Activated CD4-positive, alpha-beta T cell treated with anti-CD3 and anti-CD28 coated beads, Interleukin-2, Interleukin-4, amounts not matched to agents 100 ng/mL and 50 ng/mL, durations not matched to agents 16 hours and 8 hours (primary cell): Measurements from ENCODE around the gene THRB.

ENCODE experiments used
- DNase-seq: peaks from one replicate; pipeline ENCODE4 v3.0.0-alpha.2; 2020; ENCODE audit warnings: low spot score

The THRB gene

GRCh38 chr3:24351779-24352469, 142.7 kb downstream of the THRB start:
- no peak for DNase-seq

DNA sequence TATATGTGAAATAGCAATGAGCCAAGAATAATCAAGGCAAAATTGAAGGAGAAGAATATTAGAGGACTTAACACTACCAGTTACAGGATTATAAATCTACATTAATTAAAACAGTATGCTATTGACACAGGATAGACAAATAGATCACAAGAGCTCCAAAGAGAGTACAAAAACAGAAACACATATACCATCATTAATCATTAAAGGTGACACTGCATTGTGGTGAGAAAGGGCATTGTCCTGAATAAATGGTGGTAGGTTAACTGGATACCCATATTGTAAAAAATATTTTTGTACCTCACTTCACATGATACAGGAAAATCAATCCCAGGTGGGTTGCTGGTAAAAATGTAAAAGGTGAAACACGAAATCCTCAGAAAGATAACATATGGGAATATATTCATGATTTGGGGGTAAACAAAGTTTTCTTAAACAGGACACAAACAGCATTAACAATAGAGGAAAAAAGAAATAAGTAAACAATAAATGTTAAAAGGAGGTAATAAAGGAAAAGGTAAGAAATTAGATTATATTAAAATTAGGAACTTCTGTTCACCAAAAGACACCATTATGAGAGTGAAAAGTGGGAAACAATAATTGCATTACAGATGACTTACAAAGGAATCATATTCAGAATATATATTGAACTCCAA, 145.2 kb downstream of the THRB start:
- DNase-seq = no peak

- no peak for DNase-seq
Measured at GRCh38 chr3:24348348-24348747, 146.3 kb downstream of the THRB start.

DNA sequence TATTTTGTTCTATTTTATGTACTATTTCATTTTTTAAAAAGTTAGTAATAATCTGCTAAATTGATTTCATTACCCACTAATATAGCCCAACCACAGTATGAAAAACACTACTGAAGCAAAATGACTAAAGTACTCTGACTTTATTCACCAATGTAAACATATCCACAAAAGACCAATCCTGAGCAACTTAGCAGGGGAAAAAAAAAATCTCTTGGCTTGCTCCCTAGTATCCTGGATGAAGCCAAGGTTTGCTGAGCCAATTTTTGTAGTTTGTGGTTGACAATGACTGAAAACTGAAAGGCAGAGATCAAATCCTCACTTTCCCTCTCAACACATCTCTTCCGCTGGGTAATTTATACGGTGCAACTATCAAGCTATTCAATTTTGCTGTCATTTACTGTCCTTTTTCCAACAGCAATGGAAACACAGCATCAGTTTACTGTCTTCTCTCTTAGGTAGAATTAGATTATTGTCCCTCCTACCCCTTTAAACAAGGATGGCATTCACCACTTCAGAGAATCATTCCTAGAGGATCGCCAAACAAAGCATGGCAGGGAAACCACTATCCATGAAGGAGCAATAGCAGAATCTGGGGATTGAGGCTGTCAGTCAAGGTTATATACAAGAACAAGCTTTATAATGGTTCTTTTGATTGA, 149.7 kb downstream of the THRB start:
- DNase-seq = no peak

GRCh38 chr3:24343084-24343783, 151.4 kb downstream of the THRB start:
- DNase-seq = no peak

GRCh38 chr3:24342275-24342674, 152.4 kb downstream of the THRB start:
- DNase-seq = no peak

DNA sequence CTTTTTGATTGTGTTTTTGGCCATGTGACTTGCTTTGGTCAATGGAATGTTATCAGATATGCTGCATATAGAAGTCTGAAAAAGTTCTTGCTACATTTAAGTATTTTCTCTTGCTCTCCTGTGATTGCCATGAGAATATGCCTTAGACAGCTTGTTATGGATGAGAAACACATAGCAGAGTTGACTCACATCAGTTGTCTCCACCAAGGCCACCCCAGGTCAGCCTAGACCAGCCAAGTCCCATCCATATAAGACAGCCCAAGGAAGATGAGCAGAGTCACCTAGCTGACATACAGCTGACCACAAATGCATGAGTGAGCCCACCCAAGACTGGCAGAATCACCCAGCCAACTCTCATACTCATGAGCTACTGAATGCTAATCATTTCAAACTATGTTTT, 153.0 kb downstream of the THRB start:
- DNase-seq = no peak

- DNase-seq = no peak
Measured at GRCh38 chr3:24340966-24341365, 153.7 kb downstream of the THRB start.

DNA sequence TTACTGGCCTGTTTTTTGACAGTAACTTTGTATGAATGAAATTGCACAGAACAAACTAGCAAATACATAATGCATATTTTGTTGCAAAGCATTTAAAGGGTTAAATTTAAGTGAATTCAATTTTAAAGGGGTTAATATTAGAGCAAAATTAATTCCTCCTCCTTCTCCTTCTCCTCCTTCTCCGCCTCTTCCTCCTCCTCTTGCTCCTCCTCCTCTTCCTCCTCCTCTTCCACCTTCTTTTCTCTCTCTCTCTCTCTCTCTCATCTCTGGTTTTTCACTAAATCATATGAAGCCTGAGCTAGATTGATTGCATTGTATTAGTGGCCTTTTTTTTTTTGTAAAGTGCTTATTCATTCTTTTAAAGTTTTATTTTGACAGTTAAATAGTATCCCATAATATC, 154.5 kb downstream of the THRB start:
- DNase-seq = no peak

DNA sequence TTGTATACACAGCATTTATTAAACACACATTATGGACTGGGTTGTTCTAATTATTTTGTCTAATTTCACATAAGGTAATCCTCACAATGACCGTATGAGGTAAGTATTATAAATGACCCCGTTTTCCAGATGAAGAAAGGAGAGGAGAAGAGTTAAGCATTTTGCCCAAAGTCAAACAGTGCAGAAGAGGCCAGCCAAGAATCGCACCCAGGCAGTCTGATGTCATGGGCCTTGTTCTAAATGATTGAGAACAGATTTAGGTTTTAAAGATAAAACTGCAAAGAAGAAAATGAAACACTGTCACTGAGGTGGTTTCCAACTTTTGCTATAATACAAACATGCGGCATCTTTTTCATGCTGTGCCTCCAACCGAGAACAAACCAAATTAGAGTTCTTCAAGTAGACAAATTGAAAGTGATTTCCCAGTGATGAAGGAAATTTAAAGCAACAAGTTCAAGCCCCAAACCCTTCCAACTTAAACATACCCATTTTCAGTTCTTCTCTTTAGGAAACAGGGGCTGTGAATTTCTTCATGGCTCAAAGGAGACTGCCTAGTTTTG, 155.3 kb downstream of the THRB start:
- DNase-seq = no peak

- no peak for DNase-seq
Measured at GRCh38 chr3:24338409-24339130, 156.1 kb downstream of the THRB start.

DNA sequence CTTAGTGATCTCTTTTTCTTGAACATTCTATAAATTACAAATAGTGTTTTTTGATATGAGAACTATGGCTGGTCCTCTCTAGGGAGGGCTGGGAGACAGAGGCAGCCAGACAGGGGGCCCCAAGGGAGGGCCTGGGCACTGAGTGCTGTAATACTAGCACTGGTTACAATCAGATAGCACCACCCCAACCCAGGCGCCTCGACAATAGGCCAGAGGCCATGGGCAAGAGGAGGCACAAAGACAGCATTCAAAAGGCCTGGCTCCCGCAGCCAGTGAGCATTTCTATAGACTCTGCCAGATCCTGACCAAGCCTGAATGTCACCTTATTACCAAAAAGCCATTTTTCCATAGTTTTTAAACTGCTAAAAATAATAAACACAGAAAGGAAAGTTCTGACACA, 158.5 kb downstream of the THRB start:
- no peak for DNase-seq

DNA sequence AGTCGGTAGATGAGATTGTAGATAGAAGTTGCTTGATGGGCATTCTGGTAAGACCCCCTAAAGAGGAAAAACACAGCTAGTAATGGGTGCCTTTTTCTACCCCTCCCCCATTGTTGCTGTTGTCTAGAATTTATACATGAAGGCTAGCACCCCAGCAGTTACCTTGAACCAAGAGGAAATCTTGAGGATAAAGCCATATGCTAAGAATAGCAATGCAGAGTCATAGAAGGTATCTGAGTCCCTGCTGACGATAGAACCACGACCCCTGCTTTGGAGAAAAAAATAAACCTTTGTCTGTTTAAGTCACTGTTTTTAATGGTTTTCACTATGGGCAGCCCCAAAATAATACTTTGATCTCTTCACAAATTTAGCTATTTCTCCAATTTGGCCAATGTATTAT, 162.6 kb downstream of the THRB start:
- DNase-seq = no peak

DNA sequence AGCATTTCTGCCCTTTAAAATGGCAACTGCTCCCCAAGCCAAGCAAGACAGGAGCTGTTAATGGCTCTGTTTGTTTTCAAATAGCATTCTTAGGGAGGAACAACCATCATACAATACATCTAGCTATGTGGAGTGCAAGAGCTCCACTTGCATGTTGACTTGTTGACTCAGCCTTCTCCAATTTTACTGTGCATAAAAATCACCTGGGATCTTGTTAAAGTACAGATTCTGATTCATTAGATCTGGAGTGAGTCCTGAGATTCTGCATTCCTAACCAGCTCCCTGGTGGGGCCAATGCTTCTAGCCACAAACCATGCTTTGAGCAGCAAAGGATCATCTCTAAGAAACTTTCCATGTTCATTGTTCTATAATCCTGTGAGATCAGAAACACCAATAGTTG, 171.4 kb downstream of the THRB start:
- no peak for DNase-seq

GRCh38 chr3:24320601-24321000, 174.0 kb downstream of the THRB start:
- no peak for DNase-seq

DNA sequence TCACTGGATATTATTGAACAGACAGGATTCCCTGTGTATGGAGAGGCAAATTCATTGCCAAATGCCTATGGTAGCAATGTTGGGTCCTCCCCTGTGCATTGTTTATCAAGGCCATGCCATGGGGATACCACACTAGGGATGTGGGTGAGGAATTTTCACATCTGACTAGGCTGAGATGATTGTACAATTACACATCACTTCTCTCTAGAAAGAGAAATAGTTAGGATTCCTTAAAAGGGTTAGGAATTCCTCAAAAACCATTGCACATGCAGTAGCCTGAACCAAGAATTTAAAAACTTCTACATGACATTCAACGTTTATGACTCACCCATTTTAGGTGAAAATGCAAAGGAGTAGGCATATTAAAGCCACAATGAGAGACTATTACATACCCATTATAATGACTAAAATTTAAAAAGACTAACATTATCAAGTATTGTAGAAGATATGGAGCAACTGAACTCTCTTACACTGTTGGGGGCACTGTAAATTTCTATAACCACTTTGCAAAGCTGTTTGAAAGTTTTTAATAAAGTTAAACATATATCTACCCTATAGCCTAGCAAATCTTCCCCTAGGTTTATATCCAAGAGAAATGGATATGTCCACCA, 175.9 kb downstream of the THRB start:
- DNase-seq = no peak

DNA sequence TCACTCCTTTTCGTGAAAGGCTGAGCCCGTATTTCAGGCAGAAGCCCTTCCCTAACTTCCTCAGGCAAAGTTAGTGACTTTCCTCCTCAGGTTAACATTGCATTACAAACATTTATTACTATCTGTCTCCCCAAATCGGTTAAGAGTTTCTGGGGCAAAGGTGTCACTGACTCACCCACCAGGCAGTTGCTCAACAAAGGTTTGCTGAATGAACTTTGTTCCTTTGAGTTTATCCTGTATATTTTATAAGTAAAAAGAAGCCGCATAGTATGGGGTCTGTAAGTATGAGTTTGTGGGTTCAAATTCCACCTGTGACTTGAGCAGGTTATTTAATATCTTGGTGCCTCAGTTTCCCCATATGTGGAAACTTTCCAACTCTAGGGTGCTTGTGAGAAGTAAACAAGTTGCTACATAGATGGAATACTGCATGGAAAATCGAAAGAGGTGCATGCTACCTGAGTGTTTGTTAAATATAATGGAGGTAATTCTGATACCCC, 177.7 kb downstream of the THRB start:
- DNase-seq = no peak

GRCh38 chr3:24315971-24316370, 178.7 kb downstream of the THRB start:
- DNase-seq = no peak

DNA sequence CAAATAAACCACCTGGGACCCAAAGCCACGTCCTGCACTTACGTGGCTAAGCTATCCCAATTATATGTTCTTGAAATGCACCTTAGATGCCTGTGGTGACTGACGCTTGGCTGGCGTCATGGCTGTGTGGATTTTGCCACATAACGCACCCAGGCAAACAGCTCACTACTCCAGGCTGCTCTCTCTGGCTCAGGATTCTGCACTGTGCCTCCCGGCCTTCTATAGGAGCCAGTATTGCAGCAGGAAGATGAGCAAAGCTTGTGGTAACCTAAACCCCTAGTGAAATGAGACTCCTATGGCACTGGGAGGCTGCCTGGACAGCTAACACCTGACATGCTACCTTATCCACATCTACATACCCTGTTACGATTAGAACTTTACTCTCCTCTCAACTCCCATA, 179.3 kb downstream of the THRB start:
- DNase-seq = no peak

- DNase-seq = no peak
Measured at GRCh38 chr3:24311881-24312280, 182.8 kb downstream of the THRB start.

DNA sequence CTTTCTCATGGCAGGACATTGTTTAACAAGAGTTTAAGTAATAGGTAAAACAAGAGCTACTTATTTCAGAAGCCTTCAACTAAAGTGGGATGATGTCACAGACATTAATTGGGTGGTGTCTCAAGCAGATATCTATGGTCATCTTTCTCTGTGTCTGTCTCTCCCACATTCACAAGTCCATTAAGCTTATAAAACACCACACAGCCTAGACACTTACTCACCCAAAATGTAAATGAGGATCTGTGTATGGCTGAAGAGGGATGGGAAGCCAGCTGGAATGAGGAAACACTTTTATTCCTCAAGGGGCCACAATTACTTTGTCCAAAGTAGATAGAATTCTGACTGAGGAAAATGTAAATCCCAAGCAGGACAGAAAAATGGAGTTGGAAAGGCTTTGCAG, 183.8 kb downstream of the THRB start:
- no peak for DNase-seq
